Activated naive CD4-positive, alpha-beta T cell (primary cell): ENCODE data around the gene KRTAP5-10.
"Not testable (repeated sequence)": the region's sequence is repeated elsewhere in the genome, so short reads cannot be mapped to it uniquely, and the experiment has no call there.

ENCODE experiments used
- DNase-seq, 4 experiments: peaks; one replicate each; lab custom pipeline; 2025; lab: John Stamatoyannopoulos, UW

Gene KRTAP5-10, protein sequence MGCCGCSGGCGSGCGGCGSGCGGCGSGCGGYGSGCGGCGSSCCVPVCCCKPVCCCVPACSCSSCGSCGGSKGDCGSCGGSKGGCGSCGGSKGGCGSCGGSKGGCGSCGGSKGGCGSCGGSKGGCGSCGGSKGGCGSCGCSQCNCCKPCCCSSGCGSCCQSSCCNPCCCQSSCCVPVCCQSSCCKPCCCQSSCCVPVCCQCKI

DNA sequence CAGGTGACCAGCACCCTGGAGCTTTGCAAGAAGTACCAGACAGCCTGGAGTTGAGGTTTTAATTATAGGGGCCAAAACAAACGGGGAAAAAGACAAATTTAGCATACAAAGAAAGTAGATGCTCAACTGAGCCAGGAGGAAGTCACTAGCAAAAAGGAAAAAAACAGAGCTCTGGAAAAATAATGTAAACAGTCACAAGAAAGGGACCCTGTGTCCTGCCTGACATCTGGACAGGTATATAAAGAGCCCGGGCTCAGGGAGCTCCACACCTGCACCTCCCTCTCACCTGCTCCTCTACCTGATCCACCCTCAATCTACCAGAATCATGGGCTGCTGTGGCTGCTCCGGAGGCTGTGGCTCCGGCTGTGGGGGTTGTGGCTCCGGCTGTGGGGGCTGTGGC, at the start of gene KRTAP5-10:
TSS of gene KRTAP5-10 (plus strand) at position 301 of the 400 bp plus-strand sequence. CDS start at position 326, 25 bp downstream.
- no peak for DNase-seq

DNA sequence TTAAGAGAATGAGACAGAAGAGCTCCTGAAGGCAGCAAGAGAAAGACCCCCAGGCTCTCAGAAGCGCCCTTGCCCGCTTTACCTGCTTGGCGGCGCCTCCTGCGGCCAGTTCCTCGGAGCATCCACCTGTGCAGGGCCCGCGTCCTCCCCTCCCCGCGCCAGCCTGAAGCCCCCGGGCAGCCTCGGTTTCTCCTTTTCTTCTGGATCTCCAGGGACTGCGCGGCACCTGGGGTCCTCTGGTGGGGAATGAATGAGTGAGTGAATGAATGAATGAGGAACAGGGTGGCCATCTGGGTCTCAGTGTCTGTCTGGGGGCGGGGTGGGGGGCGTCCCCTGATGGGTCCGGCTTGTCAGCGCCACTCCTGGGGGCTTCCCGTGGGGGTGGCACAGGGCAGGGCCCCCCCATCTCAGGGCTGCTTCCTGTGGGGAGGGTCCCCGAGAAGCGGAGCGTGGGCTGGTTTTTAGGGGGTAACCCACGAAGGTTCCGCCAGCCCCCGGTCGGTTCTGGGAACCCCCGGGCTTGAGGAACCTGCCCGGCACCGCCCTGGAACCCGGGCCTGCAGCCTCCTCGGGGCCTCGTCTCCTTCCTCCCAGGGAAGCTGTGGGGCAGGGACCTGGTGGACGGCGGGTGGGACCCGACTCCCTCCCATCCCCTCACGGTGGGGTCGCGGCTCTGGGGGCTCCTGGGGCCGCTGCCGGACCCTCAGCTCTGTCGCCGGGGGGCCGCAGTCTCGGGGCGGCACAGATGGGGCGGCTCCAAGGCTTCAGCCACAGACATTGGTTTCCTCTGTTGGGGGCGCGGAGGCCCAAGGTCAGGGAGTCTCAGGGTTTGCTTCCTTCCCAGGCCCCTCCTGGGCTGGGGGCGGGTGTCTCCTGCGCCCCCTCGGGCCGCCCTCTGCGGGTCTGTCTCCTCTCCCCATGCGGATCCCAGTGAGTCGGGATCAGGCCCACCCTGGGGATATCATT, 46.6 kb upstream of the KRTAP5-10 start:
- no peak for DNase-seq

DNA sequence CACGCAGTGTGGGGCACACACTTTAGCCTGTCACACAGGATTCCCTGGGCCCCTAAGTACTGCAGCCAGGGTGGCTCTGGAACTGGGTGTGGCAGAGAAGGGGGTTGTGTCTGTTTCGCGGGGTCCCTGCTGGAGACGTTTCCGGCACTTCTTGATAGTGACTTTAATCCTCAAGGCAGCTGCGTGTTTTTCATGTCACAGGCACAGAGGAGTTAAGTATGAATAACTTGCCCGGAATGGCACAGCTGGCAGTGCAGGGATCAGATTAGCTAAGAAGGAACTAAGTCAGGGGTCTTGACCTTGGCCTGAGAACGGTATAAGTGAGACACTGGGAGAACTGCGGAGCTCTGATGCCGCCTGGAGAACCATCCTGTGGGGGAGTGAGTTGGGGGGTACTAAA, 45.8 kb upstream of the KRTAP5-10 start:
- DNase-seq, result no peak

DNA sequence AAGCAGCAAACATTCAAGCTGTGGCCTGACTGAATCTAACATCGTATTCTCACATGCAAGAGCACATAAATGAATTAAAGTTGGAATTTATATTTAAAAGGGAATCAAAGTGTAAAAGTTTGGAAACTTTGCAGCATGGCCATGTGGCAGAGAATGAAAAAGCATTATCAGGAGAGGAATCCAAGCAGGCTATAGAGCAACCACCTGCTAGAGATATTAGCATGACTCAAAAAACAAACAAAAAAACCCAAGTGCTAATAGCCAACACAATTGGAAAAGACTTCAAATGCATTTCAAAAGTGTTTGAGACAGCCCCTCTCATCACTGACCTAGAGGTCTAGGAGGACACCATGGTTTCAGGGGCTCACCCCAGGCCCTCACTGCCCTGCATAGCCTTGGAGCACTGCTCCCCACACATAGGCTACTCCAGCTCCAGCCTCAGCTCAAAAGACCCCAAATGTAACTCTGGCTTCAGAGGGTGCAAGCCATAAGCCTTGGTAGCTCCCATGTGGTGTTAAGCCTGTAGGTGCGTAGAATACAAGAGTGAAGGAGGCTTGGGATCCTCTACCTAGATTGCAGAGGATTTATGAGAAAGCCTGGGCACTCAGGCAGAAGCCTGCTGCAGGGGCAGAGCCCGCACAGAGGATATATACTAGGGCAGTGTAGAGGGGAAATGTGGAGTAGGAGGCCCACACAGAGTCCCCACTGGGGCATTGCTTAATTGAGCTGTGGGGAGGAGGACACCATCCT, 40.0 kb upstream of the KRTAP5-10 start:
- DNase-seq, result no peak

DNA sequence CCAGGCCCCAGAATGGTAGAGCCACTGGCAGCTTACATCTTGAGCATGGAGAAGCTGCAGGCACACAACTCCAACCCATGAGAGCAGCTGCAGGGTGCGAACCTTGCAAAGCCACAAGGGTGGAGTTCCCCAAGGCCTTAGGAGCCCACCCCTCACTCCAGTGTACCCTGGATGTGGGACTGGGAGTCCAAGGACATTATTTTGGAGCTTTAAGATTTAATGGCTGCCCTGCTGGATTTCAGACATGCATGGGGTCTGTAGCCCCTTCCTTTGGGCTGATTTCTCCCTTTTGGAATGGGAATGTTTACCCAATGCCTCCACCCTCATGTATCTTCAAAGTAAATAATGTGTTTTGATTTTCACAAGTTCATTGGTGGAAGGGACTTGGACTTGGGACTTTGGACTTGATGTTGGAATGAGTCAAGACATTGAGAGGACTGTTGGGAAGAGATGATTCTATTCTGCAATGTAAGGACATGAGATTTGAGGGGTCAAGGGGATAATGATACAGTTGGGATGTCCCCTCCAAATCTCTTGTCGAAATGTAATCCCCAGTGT, 39.3 kb upstream of the KRTAP5-10 start:
- no peak for DNase-seq

DNA sequence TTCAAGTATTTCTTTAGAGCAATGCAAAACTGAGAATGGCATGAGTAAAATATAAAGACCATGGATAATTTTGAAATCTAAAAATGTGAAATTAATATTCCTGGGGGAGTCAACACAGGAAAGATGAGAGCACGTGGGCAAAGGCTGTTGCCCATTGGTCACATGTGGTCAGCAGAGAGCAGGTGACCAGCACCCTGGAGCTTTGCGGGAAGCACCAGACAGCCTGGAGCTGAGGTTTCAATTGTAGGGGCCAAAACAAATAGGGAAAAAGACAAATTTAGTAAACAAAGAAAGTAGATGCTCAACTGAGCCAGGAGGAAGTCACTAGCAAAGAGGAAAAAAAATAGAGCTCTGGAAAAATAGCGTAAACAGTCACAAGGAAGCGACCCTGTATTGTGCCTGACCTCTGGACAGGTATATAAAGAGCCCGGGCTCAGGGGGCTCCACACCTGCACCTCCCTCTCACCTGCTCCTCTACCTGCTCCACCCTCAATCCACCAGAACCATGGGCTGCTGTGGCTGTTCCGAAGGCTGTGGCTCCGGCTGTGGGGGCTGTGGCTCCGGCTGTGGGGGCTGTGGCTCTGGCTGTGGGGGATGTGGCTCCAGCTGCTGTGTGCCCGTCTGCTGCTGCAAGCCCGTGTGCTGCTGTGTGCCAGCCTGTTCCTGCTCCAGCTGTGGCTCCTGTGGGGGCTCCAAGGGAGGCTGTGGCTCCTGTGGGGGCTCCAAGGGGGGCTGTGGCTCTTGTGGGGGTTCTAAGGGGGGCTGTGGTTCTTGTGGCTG, 38.4 kb upstream of the KRTAP5-10 start, which contains the start of gene KRTAP5-7:
TSS of gene KRTAP5-7 (plus strand) at position 472 of the 780 bp plus-strand sequence. CDS start at position 506, 34 bp downstream.
- DNase-seq, result not testable (repeated sequence)

DNA sequence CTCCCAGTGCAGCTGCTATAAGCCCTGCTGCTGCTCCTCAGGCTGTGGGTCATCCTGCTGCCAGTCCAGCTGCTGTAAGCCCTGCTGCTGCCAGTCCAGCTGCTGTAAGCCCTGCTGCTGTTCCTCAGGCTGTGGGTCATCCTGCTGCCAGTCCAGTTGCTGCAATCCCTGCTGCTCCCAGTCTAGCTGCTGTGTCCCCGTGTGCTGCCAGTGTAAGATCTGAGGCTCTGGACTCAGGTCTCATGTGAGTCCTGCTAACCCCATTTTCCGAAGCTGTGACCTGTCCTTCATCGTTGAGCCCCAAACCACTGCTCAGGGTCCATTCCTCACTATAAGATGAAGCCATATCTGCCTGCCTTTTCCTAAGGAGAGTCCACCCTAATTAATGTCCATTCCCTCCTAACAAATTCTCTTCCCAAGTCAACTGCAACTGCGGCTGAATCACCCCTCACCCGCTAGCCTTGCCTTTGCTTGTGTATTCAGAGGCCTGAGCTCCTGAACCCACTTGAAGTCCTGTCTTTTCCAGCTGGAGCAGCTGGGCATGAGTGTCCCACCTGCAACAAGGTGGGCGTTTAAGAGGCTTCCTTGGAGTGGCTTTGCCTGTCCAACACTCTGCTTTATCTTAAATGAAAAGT, 37.7 kb upstream of the KRTAP5-10 start:
- DNase-seq, result no peak

DNA sequence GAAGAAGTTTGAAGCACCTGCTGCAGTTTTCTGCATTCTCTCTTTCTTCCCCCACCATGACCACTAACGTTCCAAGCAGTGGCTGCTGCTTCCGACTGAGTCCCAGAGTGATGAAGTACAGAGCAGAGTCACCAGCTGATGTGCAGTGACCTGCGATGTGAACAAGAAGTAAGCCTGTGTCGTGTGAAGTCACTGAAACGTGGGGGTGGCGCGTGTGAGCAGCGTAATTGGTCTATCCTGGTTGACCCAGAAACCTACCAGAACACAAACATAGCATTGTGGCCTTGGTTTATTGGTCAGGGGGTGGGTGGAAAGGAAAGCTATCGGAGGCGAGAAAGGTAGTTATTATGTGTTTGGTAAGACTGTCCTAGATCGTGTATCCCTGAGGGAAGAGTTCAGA, 34.8 kb upstream of the KRTAP5-10 start:
- DNase-seq, result no peak

DNA sequence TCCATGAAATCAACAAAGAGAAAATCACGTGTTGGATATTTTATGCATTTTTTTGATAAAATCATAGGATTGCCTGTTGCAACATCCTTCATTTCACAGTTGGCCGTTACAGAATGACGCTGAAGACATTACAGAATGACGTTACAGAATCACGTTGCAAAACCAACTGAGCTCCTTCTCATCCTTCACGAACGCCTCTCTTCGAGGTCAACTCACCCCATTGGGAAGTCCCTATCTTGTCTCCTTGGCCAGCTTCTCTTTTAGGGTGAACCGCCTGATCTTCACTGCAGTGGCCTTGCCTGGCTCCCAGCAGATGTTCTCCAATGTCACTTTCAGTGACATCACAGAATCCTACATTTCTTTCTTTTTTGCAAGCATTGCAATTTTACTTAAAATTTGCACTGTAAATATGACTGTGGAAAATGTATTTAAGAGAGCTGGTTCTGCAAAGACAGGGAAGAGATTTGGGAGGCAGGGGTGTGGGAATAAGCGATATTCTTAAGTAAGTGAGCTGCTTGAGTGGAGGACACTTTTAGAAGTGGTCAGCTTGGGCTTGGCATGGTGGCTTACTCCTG, 33.2 kb upstream of the KRTAP5-10 start:
- DNase-seq, result no peak

DNA sequence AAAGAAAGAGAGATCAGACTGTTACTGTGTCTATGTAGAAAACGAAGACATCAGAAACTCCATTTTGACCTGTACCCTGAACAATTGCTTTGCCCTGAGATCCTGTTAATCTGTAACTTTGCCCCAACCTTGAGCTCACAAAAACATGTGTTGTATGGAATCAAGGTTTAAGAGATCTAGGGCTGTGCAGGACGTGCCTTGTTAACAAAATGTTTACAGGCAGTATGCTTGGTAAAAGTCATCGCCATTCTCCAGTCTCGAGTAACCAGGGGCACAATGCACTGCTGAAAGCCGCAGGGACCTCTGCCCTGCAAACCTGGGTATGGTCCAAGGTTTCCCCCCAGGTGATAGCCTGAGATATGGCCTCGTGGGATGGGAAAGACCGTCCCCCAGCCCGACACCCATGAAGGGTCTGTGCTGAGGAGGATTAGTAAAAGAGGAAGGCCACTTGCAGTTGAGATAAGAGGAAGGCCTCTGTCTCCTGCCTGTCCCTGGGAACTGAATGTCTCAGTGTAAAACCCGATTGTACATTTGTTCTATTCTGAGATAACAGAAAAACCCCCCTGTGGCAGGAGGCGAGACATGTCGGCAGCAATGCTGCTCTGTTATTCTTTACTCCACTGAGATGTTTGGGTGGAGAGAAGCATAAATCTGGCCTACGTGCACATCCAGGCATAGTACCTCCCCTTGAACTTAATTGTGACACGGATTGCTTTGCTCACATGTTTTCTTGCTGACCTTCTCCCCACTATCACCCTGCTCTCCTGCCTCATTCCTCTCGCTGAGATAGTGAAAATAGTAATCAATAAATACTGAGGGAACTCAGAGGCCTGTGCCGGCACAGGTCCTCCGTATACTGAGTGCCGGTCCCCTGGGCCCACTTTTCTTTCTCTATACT, 30.4 kb upstream of the KRTAP5-10 start:
- DNase-seq, result not testable (repeated sequence)

DNA sequence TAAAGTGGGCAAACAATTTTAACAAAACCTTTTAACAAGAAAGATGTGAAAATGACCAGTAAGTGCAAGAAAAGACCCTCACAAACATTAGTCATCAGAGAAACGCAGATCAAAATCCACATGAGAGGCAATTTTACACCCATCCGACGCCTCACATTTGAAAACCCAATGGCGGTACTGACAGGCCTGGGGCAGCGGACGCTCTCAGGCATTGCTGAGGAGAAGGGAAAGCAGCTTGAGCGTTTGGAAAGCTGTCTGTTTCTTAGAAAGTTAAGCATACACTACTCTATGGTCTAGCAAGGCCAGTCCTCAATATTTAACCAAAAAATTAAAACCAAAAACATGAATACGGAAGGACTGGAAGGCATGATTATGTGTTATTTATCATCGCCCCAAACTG, 29.5 kb upstream of the KRTAP5-10 start:
- no peak for DNase-seq

DNA sequence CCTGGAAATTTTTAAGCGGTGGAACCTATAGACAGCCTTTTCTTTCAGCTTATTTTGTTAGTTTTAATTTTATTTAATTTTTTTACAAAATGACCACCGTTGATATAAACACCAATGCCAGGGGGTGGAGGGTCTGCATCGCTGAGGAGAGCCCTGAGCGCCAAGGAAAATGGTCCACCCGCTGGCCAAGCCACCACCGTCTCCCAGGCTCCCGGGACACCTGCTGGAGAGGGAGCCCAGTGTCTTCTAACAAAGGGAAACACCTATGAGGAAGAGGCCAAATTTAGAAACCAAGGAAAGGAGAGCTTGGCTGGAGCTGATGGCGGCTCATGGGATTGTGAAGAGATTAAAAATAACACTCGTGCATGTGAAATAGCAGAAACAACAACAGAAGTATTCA, 27.8 kb upstream of the KRTAP5-10 start:
- DNase-seq, result no peak

DNA sequence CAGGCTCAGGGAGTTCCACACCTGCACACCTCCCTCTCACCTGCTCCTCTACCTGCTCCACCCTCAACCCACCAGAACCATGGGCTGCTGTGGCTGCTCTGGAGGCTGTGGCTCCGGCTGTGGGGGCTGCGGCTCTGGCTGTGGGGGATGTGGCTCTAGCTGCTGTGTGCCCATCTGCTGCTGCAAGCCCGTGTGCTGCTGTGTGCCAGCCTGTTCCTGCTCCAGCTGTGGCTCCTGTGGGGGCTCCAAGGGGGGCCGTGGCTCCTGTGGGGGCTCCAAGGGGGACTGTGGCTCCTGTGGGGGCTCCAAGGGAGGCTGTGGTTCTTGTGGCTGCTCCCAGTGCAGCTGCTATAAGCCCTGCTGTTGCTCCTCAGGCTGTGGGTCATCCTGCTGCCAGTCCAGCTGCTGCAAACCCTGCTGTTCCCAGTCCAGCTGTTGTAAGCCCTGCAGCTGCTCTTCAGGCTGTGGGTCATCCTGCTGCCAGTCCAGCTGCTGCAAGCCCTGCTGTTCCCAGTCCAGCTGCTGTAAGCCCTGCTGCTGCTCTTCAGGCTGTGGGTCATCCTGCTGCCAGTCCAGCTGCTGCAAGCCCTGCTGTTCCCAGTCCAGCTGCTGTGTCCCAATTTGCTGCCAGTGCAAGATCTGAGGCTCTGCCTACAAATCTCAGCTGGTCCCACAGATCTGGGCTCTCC, 27.2 kb upstream of the KRTAP5-10 start, which contains the start of gene KRTAP5-8:
TSS of gene KRTAP5-8 (plus strand) at position 49 of the 689 bp plus-strand sequence. CDS start at position 80, 31 bp downstream.
- not testable (repeated sequence) for DNase-seq

DNA sequence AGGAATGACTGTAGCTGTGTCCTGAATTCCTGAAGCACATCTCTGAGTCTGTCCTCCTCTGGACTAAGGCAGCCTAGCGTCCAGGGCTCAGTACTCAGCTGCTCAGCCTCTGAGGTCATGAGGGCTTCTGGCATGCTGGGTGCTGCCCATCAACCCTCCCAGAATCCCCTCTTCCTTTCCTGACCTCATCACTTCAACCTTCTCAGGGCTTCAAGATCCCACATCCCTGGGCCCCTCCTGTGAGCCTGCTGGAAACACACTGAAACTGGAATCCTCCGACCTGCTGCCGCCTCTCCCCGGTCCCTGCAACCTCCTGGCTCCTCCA, 26.7 kb upstream of the KRTAP5-10 start:
- DNase-seq, result no peak

DNA sequence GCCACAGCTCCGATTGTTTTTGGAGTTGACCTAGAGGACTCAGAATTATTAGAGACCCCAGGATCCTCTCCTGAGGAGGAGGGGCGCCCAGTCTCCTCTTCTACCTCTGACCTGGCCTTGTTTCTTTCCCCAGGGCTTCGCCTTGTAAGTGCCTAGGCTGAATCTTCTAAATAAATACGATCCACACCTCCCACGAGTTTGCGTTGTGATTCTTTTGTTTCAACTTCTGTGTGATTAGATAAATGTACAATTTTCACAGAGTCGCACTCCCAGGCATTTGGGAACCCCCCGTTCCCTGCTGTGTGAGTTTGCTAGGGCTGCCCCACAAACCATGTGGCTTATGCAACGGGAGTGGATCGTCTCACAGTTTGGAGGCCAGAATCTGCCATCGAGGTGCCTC, 26.3 kb upstream of the KRTAP5-10 start:
- no peak for DNase-seq

DNA sequence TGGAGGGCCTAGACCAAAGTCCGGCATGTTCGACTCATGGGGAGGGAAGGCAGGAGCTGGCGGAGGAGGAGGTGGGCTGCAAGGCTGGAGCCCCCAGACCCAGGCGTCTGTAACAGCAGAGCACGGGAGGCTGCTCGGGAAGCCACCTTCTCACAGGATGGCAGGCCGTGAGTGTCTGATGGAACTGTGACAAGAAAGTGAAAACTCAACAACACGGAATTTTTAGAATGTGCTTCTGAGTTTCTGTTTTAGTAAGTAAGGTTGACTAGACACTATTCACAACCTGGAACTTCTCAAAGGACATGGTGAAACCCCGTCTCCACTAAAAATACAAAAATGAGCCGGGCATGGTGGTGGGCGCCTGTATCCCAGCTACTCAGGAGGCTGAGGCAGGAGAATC, 25.4 kb upstream of the KRTAP5-10 start:
- DNase-seq, result not testable (repeated sequence)

DNA sequence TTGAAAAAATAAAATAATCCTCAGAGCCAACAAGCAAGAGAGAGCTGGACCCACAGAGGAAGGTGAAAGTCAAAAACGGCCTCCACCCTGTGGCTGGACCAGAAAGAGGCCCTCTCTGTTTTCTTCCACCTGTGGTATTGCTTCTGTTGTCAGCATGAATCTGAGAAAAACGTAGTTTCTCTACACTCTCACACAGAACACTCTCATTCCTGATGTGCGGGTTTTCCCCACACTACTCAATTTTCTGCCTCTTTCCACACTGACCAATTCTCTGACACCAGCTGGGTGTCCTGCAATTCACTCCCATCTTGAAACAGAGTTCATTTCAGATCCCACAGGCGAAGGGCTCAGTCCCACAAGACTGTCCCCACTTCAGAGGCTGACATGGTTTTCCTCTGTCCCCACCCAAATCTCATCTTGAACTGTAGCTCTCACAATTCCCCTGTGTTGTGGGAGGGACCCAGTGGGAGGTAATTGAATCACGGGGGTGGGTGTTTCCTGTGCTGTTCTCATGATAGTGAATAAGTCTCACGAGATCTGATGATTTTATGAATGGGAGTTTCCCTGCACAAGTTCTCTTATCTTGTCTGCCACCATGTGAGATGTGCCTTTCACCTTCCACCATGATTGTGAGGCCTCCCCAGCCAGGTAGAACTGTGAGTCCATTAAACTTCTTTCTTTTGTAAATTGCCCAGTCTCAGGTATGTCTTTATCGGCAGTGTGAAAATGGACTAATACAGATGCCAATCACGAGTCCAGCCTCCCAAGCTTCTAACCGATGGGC, 24.6 kb upstream of the KRTAP5-10 start:
- not testable (repeated sequence) for DNase-seq

DNA sequence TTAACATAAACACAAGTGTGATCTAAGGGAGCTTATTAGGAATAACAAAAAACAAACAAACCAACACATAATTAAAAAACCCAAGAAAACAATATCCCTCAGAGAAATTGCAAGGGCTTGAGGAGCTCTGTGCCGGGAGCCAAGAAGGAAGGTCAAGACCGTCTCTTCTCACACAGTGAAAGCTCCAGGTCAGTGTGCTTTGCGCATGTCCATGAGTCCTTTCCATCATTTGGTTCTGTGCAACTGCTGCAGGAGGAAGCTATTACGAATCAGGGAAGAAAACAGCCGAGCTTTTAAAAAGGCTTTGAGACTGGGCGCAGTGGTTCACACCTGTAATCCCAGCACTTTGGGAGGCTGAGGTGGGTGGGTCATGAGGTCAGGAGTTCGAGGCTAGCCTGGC, 23.0 kb upstream of the KRTAP5-10 start:
- DNase-seq, result no peak
